ENCODE data around the gene IGFN1.

IGFN1 gene

GRCh38 chr1:201221201-201221846 is 30.7 kb downstream of the IGFN1 start:
- Histone ChIP-seq H2BK15ac (replicated peaks; ENCODE audit: low read depth) (no peak overlapping the region), H3K4me1 (ENCODE audit: control insufficient read depth, low read depth, low read length) (no peaks in the 10 kb centered on the region), H3K79me1 (ENCODE audit: low read length) (no peaks in the 10 kb centered on the region), H3K56ac (ENCODE audit: low read length) (no peak overlapping the region), H3K79me2 (ENCODE audit: control insufficient read depth, insufficient read depth, low read length) (no peaks in the 10 kb centered on the region), H3K9ac (ENCODE audit: low read length) (no peak overlapping the region), H2BK120ac (ENCODE audit: low read depth, low read length) (no peak overlapping the region), H4K8ac (ENCODE audit: low read depth, low read length) (no peak overlapping the region), H3K4ac (ENCODE audit: low read depth, low read length) (no peak overlapping the region), H3K27ac (ENCODE audit: low read depth, low read length) (no peak overlapping the region), H3K27me3 (ENCODE audit: insufficient read depth, low read length, poor library complexity) (no peaks in the 10 kb centered on the region), H3K4me3 (ENCODE audit: low read length) (no peak overlapping the region), H3K23ac (ENCODE audit: low read length) (no peak overlapping the region), H3K36me3 (ENCODE audit: control insufficient read depth, insufficient read depth, low read length) (no peaks in the 10 kb centered on the region), H2AK5ac (ENCODE audit: low read length) (no peak overlapping the region), H2BK5ac (ENCODE audit: low read length) (no peak overlapping the region), H4K5ac (ENCODE audit: low read length) (no peak overlapping the region), H3K4me2 (ENCODE audit: low read length) (no peak overlapping the region), H3K18ac (ENCODE audit: low read length) (no peak overlapping the region)
- no peak for DNase-seq
- WGBS (ENCODE audit: extremely low coverage, insufficient coverage, low lambda C conversion rate): no CpG with 5 or more reads among the region's 10 CpGs

- no peak overlapping the region for H3K56ac ChIP-seq (ENCODE audit: low read length)
- H2BK15ac ChIP-seq (replicated peaks; ENCODE audit: low read depth): no peak overlapping the region
- H2BK5ac ChIP-seq (ENCODE audit: low read length): no peak overlapping the region
- H3K79me1 ChIP-seq (ENCODE audit: low read length): no peaks in the 10 kb centered on the region
- no peaks in the 10 kb centered on the region for H3K36me3 ChIP-seq (ENCODE audit: control insufficient read depth, insufficient read depth, low read length)
- H3K23ac ChIP-seq (ENCODE audit: low read length): no peak overlapping the region
- no peak overlapping the region for H4K5ac ChIP-seq (ENCODE audit: low read length)
- no peak overlapping the region for H3K4me2 ChIP-seq (ENCODE audit: low read length)
- no peaks in the 10 kb centered on the region for H3K79me2 ChIP-seq (ENCODE audit: control insufficient read depth, insufficient read depth, low read length)
- no CpG with 5 or more reads among the region's 6 CpGs for WGBS (ENCODE audit: extremely low coverage, insufficient coverage, low lambda C conversion rate)
- H3K27me3 ChIP-seq (ENCODE audit: insufficient read depth, low read length, poor library complexity): no peaks in the 10 kb centered on the region
- H3K27ac ChIP-seq (ENCODE audit: low read depth, low read length): no peak overlapping the region
- no peak overlapping the region for H4K8ac ChIP-seq (ENCODE audit: low read depth, low read length)
- H3K4me3 ChIP-seq (ENCODE audit: low read length): no peak overlapping the region
- DNase-seq: no peak
- H3K9ac ChIP-seq (ENCODE audit: low read length): no peak overlapping the region
- no peak overlapping the region for H3K4ac ChIP-seq (ENCODE audit: low read depth, low read length)
- H3K18ac ChIP-seq (ENCODE audit: low read length): no peak overlapping the region
- no peaks in the 10 kb centered on the region for H3K4me1 ChIP-seq (ENCODE audit: control insufficient read depth, low read depth, low read length)
- H2AK5ac ChIP-seq (ENCODE audit: low read length): no peak overlapping the region
- H2BK120ac ChIP-seq (ENCODE audit: low read depth, low read length): no peak overlapping the region
Observed at GRCh38 chr1:201222125-201222524, 31.5 kb downstream of the IGFN1 start.

GRCh38 chr1:201223852-201224665 is 33.4 kb downstream of the IGFN1 start:
- no peak overlapping the region for H3K56ac ChIP-seq (ENCODE audit: low read length)
- DNase-seq: peak; percentile 30
- H2BK15ac ChIP-seq (replicated peaks; ENCODE audit: low read depth): no peak overlapping the region
- H3K4ac ChIP-seq (ENCODE audit: low read depth, low read length): no peak overlapping the region
- H2BK5ac ChIP-seq (ENCODE audit: low read length): no peak overlapping the region
- WGBS (ENCODE audit: extremely low coverage, insufficient coverage, low lambda C conversion rate): no CpG with 5 or more reads among the region's 17 CpGs
- H4K8ac ChIP-seq (ENCODE audit: low read depth, low read length): no peak overlapping the region
- no peak overlapping the region for H3K27ac ChIP-seq (ENCODE audit: low read depth, low read length)
- no peak overlapping the region for H3K9ac ChIP-seq (ENCODE audit: low read length)
- H3K4me3 ChIP-seq (ENCODE audit: low read length): no peak overlapping the region
- no peak overlapping the region for H2BK120ac ChIP-seq (ENCODE audit: low read depth, low read length)
- H4K5ac ChIP-seq (ENCODE audit: low read length): no peak overlapping the region
- H3K27me3 ChIP-seq (ENCODE audit: insufficient read depth, low read length, poor library complexity): no peaks in the 10 kb centered on the region
- no peak overlapping the region for H3K4me2 ChIP-seq (ENCODE audit: low read length)
- H3K79me2 ChIP-seq (ENCODE audit: control insufficient read depth, insufficient read depth, low read length): no peaks in the 10 kb centered on the region
- no peaks in the 10 kb centered on the region for H3K4me1 ChIP-seq (ENCODE audit: control insufficient read depth, low read depth, low read length)
- no peak overlapping the region for H2AK5ac ChIP-seq (ENCODE audit: low read length)
- H3K23ac ChIP-seq (ENCODE audit: low read length): no peak overlapping the region
- H3K36me3 ChIP-seq (ENCODE audit: control insufficient read depth, insufficient read depth, low read length): no peaks in the 10 kb centered on the region
- no peaks in the 10 kb centered on the region for H3K79me1 ChIP-seq (ENCODE audit: low read length)
- no peak overlapping the region for H3K18ac ChIP-seq (ENCODE audit: low read length)

GRCh38 chr1:201224666-201225370 is 34.2 kb downstream of the IGFN1 start:
- Histone ChIP-seq H3K79me2 (ENCODE audit: control insufficient read depth, insufficient read depth, low read length) (no peaks in the 10 kb centered on the region), H3K56ac (ENCODE audit: low read length) (no peak overlapping the region), H4K8ac (ENCODE audit: low read depth, low read length) (no peak overlapping the region), H3K4me1 (ENCODE audit: control insufficient read depth, low read depth, low read length) (no peaks in the 10 kb centered on the region), H2BK5ac (ENCODE audit: low read length) (no peak overlapping the region), H4K5ac (ENCODE audit: low read length) (no peak overlapping the region), H3K9ac (ENCODE audit: low read length) (no peak overlapping the region), H3K4me2 (ENCODE audit: low read length) (no peak overlapping the region), H2AK5ac (ENCODE audit: low read length) (no peak overlapping the region), H3K18ac (ENCODE audit: low read length) (no peak overlapping the region), H3K27ac (ENCODE audit: low read depth, low read length) (no peak overlapping the region), H3K79me1 (ENCODE audit: low read length) (no peaks in the 10 kb centered on the region), H3K4me3 (ENCODE audit: low read length) (no peak overlapping the region), H3K4ac (ENCODE audit: low read depth, low read length) (no peak overlapping the region), H3K23ac (ENCODE audit: low read length) (peak overlapping the region; percentile 24), H3K27me3 (ENCODE audit: insufficient read depth, low read length, poor library complexity) (no peaks in the 10 kb centered on the region), H3K36me3 (ENCODE audit: control insufficient read depth, insufficient read depth, low read length) (no peaks in the 10 kb centered on the region), H2BK15ac (replicated peaks; ENCODE audit: low read depth) (no peak overlapping the region), H2BK120ac (ENCODE audit: low read depth, low read length) (no peak overlapping the region)
- no CpG with 5 or more reads among the region's 7 CpGs for WGBS (ENCODE audit: extremely low coverage, insufficient coverage, low lambda C conversion rate)
- no peak for DNase-seq

GRCh38 chr1:201226178-201226514 is 35.5 kb downstream of the IGFN1 start:
- no peak for DNase-seq
- Histone ChIP-seq H3K18ac (ENCODE audit: low read length) (no peak overlapping the region), H3K9ac (ENCODE audit: low read length) (no peak overlapping the region), H2BK120ac (ENCODE audit: low read depth, low read length) (no peak overlapping the region), H3K4me2 (ENCODE audit: low read length) (no peak overlapping the region), H3K79me2 (ENCODE audit: control insufficient read depth, insufficient read depth, low read length) (no peaks in the 10 kb centered on the region), H3K56ac (ENCODE audit: low read length) (no peak overlapping the region), H3K4me3 (ENCODE audit: low read length) (no peak overlapping the region), H3K36me3 (ENCODE audit: control insufficient read depth, insufficient read depth, low read length) (no peaks in the 10 kb centered on the region), H4K5ac (ENCODE audit: low read length) (no peak overlapping the region), H3K27ac (ENCODE audit: low read depth, low read length) (no peak overlapping the region), H3K4me1 (ENCODE audit: control insufficient read depth, low read depth, low read length) (no peaks in the 10 kb centered on the region), H2AK5ac (ENCODE audit: low read length) (no peak overlapping the region), H3K27me3 (ENCODE audit: insufficient read depth, low read length, poor library complexity) (no peaks in the 10 kb centered on the region), H2BK15ac (replicated peaks; ENCODE audit: low read depth) (no peak overlapping the region), H3K4ac (ENCODE audit: low read depth, low read length) (no peak overlapping the region), H2BK5ac (ENCODE audit: low read length) (no peak overlapping the region), H4K8ac (ENCODE audit: low read depth, low read length) (no peak overlapping the region), H3K79me1 (ENCODE audit: low read length) (no peaks in the 10 kb centered on the region), H3K23ac (ENCODE audit: low read length) (no peak overlapping the region)
- WGBS (ENCODE audit: extremely low coverage, insufficient coverage, low lambda C conversion rate): no CpG with 5 or more reads among the region's 7 CpGs

All from mesendoderm (in vitro differentiated cells).